GM06990 (cell line): ENCODE measurements around the gene HIPK3.
"Not testable (repeated sequence)": the region's sequence is repeated elsewhere in the genome, so short reads cannot be mapped to it uniquely, and the experiment has no call there.

Source experiments
- DNase-seq: peaks from one replicate; pipeline ENCODE4 v3.0.0-alpha.2; 2011; ENCODE audit not compliant: insufficient read length; ENCODE audit errors: extremely low read depth
- H3K27me3 ChIP-seq: replicated peaks from 2 replicates; pipeline ENCODE4 v1.6.0; 2011; ENCODE audit warnings: low read length; ENCODE audit not compliant: control insufficient read depth, insufficient read depth
- H3K36me3 ChIP-seq: 2 replicates; pipeline ENCODE4 v1.5.1; 2011; ENCODE audit warnings: low read length; ENCODE audit not compliant: control insufficient read depth, insufficient read depth
- H3K4me3 ChIP-seq: replicated peaks from 2 replicates; pipeline ENCODE4 v1.5.1; 2011; ENCODE audit warnings: low read depth, mild to moderate bottlenecking, control low read depth, low read length
- TF ChIP-seq, protein P1 (sequence below): IDR thresholded peaks from 2 replicates; pipeline ENCODE4 v1.5.1; 2011; ENCODE audit warnings: low read length, control low read depth, mild to moderate bottlenecking, inconsistent platforms; ENCODE audit not compliant: insufficient read depth, poor library complexity, severe bottlenecking

The HIPK3 gene

DNA sequence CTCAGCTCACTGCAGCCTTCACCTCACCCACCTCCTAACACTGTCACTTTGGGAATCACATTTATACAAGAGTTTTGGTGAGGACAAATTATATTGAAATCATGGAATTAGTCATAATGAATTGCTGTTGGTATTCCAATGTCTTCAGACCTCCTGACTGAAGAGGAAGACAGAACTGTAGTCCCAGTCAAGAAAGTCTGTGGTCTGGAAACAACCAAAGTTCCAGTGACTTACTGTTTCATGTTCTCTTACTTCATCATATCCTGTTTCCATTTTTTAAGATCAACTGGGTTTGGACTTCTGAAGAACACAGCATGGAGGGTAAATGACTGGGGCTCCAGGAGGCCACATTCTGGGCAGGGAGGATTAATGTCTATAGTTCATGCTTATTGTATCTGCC is 43.0 kb upstream of the HIPK3 start:
- H3K4me3 ChIP-seq: no peak overlapping the region
- TF ChIP-seq, protein P1, sequence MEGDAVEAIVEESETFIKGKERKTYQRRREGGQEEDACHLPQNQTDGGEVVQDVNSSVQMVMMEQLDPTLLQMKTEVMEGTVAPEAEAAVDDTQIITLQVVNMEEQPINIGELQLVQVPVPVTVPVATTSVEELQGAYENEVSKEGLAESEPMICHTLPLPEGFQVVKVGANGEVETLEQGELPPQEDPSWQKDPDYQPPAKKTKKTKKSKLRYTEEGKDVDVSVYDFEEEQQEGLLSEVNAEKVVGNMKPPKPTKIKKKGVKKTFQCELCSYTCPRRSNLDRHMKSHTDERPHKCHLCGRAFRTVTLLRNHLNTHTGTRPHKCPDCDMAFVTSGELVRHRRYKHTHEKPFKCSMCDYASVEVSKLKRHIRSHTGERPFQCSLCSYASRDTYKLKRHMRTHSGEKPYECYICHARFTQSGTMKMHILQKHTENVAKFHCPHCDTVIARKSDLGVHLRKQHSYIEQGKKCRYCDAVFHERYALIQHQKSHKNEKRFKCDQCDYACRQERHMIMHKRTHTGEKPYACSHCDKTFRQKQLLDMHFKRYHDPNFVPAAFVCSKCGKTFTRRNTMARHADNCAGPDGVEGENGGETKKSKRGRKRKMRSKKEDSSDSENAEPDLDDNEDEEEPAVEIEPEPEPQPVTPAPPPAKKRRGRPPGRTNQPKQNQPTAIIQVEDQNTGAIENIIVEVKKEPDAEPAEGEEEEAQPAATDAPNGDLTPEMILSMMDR: no peak
- no peak for DNase-seq
- no peaks in the 10 kb centered on the region for H3K27me3 ChIP-seq
- no peaks in the 10 kb centered on the region for H3K36me3 ChIP-seq

- no peaks in the 10 kb centered on the region for H3K27me3 ChIP-seq
- TF ChIP-seq, protein P1: no peak
- no peak overlapping the region for H3K4me3 ChIP-seq
- no peak for DNase-seq
- H3K36me3 ChIP-seq: no peaks in the 10 kb centered on the region
These were observed 42.4 kb upstream of the HIPK3 start for GRCh38 chr11:33214767-33215166.

DNA sequence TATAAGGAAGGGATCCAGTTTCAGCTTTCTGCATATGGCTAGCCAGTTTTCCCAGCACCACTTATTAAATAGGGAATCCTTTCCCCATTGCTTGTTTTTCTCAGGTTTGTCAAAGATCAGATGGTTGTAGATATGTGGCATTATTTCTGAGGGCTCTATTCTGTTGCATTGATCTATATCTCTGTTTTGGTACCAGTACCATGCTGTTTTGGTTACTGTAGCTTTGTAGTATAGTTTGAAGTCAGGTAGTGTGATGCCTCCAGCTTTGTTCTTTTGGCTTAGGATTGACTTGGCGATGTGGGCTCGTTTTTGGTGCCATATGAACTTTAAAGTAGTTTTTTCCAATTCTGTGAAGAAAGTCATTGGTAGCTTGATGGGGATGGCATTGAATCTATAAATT is 40.5 kb upstream of the HIPK3 start:
- not testable (repeated sequence) for DNase-seq, H3K4me3 ChIP-seq, H3K27me3 ChIP-seq, H3K36me3 ChIP-seq

DNA sequence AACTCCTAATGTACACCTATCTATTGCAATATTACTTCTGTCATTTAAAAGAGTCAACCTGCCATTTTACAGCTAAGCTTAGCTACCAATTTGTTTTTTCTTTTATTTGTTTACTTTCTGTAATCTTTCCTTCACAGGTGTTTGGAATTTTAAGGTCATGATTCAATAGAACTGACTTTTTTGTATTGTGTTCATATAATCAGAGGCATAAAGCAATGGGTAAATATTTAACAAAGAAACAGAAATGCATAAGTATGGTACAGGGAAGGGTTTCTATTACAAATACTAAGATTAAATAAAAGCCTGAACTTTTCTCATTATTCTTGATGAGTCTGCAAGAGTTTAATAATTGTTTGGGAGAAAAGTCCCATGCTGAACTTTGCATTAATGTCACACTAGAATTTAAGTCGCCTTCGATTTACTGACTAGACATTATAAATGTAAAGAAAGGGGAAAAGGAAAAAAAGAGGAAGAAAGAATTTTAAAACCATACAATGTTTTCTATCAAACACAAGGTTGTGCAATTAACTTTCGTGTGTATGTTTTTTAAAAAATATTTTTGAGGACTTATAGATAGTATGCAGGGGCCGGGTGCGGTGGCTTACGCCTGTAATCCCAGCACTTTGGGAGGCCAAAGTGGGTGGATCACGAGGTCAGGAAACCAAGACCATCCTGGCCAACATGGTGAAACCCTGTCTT is 35.0 kb upstream of the HIPK3 start:
- Histone ChIP-seq H3K27me3 (no peaks in the 10 kb centered on the region), H3K4me3 (no peak overlapping the region), H3K36me3 (no peaks in the 10 kb centered on the region)
- TF ChIP-seq, protein P1: no peak
- DNase-seq: no peak

- TF ChIP-seq, protein P1: no peak
- Histone ChIP-seq H3K36me3 (no peaks in the 10 kb centered on the region), H3K27me3 (no peaks in the 10 kb centered on the region), H3K4me3 (no peak overlapping the region)
- DNase-seq: no peak
These were observed 31.8 kb upstream of the HIPK3 start for GRCh38 chr11:33225371-33225770.

DNA sequence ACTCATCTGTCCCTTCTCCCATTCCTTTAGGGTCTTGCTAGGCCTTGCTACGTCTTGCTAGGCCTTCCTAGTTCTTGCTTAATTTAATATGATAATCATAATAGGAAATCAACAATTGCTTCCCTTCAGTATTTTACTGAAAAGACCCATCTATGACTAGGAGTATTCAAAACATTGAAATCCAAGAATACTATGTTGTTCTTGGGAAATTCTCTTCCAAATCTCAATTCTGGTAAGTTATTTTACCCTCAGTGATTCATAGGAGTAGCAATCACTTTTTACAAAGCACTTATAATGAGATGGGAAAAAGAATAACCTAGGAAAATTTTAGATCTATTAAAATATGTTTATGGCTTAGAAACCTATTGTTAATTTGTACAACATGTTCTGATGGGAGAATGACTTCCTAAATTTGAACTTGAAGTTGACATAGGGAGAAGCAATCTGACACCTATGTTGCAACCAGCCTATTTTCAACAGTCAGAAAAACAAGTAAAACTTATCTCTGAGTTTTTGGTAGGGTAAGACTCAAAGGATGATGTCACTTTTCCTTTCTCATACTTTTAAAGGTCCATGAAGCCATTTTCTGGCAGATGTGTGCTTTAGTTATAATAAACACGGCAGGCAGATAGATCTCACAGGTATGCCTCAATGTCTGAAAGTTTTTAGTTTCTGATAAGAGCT is 29.5 kb upstream of the HIPK3 start:
- Histone ChIP-seq H3K36me3 (no peaks in the 10 kb centered on the region), H3K4me3 (no peak overlapping the region), H3K27me3 (no peaks in the 10 kb centered on the region)
- DNase-seq: no peak
- TF ChIP-seq, protein P1: no peak
